Measurements from ENCODE around the gene FHIT.
"Not testable (repeated sequence)": the region's sequence is repeated elsewhere in the genome, so short reads cannot be mapped to it uniquely, and the experiment has no call there.

FHIT gene

GRCh38 chr3:59949311-59949710 lies 1301.9 kb downstream of the FHIT start:
- no peak for DNase-seq

GRCh38 chr3:59946401-59946800 lies 1304.9 kb downstream of the FHIT start:
- DNase-seq: no peak

- DNase-seq: no peak
Observed at GRCh38 chr3:59940718-59941117, 1310.5 kb downstream of the FHIT start.

GRCh38 chr3:59939826-59940426 lies 1311.3 kb downstream of the FHIT start:
- no peak for DNase-seq

DNA sequence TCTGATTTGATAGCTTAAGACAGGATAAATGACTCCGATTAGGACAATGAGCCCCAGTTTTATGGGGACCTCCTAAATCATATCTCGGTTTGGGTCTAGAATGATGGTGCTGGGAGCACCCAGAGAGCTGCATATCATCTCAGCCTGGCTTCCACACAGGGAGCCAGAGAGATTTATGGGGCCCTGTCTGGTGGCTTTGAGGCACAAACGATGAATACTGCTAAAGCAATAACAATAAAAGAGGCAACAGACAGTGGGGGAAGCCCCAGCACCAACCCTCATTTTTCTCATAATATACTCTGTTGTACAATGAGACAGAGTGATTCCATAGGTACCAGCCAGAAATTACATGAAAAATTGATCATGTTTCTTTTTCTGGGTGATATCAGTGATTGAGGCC lies 1312.4 kb downstream of the FHIT start:
- DNase-seq: no peak

GRCh38 chr3:59937201-59937600 lies 1314.1 kb downstream of the FHIT start:
- DNase-seq: no peak

DNA sequence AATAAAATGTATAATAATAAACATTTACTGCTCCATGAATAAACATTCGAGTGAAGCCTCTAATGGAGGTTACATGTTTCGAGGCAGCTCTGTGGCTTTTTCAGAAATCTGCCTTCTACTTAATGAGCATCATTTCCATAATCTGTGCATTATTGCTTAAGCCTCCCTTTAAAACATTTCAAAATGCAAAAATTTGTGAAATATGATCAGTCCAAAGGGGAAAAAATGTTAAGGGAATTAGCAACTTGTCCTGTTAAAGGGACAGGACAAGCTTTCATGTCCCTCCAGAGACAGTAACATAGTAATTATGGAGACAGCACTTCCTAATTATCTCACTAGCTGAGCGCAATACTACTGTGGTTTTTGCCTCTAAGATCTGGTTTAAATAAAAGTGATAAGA lies 1314.8 kb downstream of the FHIT start:
- DNase-seq: no peak

GRCh38 chr3:59935025-59935424 lies 1316.2 kb downstream of the FHIT start:
- DNase-seq: no peak

DNA sequence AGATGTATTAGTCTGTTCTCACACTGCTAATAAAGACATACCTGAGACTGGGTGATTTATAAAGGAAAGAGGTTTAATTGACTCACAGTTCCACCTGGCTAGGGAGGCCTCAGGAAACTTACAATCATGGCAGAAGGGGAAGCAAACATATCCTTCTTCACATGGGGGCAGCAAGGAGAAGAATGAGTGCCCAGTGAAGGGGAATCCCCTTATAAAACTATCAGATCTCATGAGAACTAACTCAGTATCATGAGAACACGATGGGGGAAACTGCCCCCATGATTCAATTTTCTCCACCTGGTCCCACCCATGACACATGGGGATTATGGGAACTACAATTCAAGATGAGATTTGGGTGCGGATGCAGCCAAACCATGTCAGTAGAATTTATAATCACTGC lies 1316.7 kb downstream of the FHIT start:
- DNase-seq: not testable (repeated sequence)

- DNase-seq: no peak
Observed at GRCh38 chr3:59930170-59930569, 1321.1 kb downstream of the FHIT start.

GRCh38 chr3:59927056-59927455 lies 1324.2 kb downstream of the FHIT start:
- DNase-seq: no peak

DNA sequence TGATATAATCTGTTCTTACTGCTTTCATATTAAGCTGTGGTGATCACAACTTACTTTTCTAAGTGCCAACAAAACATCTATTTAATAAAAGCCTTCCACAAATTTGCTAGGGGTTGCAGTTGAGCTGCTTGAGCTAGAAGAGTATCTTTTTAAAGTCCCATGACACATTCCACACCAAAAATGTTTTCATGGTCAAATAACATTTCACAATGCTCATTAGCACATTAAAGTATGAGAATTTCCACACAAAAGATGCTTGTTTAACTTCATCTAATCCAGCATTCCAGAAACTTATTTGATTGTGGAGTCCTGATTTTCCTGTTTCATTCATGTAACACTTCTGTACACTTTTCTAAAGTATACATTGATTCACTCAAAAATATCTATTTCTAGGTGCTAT lies 1325.3 kb downstream of the FHIT start:
- DNase-seq: no peak

- no peak for DNase-seq
Observed at GRCh38 chr3:59922192-59922591, 1329.1 kb downstream of the FHIT start.

DNA sequence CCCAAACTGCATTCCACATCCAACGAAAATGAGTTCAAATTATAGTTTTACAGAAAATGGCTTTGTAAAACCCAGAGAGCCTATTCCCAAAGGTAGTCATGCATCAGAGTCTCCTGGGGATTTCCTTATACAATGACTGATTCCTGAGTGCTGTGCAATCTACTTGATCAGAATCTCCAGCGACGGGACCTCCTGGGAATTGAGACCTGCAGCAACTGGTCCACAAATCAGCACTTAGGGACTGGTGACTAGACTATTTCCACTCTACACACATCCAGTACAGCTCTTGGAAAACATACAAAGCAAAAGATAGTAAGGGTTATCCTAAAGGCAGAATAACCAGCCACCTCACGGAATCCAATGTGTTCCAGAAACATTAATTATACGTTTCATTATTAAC lies 1330.4 kb downstream of the FHIT start:
- DNase-seq: no peak

GRCh38 chr3:59919586-59919985 lies 1331.7 kb downstream of the FHIT start:
- no peak for DNase-seq

- no peak for DNase-seq
Observed at GRCh38 chr3:59914251-59914650, 1337.0 kb downstream of the FHIT start.

DNA sequence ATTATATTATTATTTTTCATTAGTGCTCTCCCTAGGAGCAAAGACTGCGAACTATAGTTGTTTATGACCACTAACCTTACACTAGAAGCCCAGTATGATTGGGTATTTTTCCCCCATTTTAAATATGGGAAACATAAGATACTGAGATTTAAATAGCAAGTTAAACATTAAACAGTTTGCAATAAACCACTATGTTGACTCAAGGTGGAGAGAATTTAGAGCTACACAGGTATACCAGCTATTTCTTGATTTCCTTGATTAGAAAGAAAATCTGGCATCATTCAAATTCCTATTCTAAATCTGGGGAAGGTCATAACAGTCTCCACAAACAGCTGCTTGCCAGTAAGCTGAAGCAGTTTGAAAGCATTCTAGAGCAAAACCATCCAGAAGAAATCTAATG lies 1337.6 kb downstream of the FHIT start:
- DNase-seq: no peak

DNA sequence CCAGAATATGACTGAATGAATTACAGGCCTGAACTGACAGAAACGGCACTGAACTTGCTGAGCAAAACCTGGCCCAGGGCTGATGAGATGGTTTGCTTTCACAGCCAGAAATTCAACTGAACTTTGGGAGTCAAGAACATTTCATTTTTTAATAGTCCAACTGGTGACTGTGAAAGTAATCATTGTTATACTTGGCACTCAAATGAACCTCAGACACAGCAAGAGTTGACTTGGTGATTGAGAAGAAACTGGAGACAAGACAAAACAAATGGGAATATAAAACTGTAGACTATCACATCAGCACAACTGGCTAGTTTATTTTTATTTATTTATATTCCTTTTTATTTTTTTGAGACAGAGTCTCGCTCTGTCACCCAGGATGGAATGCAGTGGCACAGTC lies 1342.6 kb downstream of the FHIT start:
- no peak for DNase-seq

- no peak for DNase-seq
Observed at GRCh38 chr3:59908280-59908679, 1343.0 kb downstream of the FHIT start.

- DNase-seq: no peak
Observed at GRCh38 chr3:59904296-59904695, 1347.0 kb downstream of the FHIT start.

DNA sequence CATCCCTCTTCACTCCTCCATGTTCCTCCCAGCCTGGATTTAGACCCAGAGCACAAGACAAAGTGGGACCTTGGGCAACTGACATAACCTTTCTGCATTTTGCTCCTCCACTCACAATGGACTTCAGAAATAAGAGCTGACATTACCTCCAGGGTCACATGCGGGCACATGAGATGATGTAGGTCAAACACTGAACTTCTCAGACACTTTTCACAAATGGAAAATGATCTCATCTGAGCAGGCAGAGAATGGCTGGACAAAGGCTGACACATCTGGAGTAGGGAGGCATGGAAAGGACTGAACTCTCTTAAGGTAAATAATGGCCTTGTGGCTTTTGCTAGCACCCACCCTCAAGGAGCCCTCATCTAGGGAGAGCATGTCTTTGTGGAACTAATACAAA lies 1352.2 kb downstream of the FHIT start:
- DNase-seq: no peak

DNA sequence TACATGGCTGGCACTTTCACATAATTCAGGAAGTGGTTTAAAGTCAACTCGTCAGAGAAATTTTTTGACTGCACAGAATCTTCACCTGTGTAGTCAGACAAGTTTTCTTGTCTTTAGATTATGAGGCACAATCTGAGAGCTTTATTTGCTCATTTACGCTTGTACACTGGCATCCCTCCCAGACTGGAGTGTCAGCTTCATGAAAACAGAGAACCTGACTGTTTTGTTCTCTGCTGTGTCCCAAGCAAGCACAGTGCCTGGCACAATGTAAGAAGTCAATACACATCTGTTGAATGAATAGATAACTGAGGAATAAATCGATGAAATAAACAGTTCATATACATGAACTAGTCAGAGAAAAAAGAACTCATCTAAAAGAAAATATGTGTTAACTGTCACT lies 1355.3 kb downstream of the FHIT start:
- no peak for DNase-seq

GRCh38 chr3:59894425-59895121 lies 1356.7 kb downstream of the FHIT start:
- DNase-seq: no peak

- DNase-seq: no peak
Observed at GRCh38 chr3:59890639-59891038, 1360.6 kb downstream of the FHIT start.

DNA sequence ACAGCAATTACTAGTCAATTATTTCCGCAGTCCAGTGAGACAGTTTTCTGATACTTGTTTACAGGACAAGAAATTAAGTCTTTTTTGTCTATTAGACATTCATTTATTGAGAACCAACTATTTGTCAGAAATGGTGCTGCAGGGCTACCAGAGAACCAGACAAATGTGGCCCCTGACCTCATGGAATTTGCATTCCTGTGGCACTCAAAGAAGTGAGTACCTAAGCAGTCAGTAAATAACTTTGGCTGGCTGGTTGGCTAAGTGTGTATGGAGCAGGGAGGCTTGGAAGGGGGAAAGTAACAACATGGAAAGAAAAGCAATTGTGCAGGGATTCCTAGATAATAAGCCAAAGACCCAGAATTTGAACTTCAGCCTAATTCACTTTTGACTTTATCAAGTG lies 1364.5 kb downstream of the FHIT start:
- no peak for DNase-seq
